Measurements from ENCODE around the gene IP6K1.

IP6K1 gene

DNA sequence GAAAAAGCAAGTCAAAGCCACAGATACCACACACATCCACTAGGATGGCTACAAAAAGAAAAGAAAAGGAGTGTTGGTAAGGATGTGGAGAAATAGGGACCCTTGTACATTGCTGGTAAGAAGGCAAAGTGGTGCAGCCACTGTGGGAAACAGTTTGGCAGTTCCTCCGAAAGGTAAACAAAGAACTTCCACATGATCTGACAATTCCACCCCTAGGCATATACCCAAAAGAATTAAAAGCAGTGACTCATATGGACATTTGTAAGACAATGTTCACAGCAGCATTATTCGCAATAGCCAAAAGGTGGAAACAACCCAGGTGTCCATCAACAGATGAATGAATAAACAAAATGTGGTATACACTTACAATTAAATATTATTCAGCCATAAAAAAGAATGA lies 40.4 kb downstream of the IP6K1 start:
- peak in 1 of 2 experiments; percentile 76 for DNase-seq (ENCODE audit: low read depth in 1 of 2, low spot score in 1 of 2)
- in situ Hi-C loops (cut with HindIII; ENCODE audit: low pct_unique_long_range_greater_than_20kb, low sequenced_read_pairs), result no loop called here
- TF ChIP-seq JUND (IDR thresholded peaks at IDR 0.05; ENCODE audit: low read depth), result no peak

GRCh38 chr3:49740427-49740826 lies 45.9 kb downstream of the IP6K1 start:
- in situ Hi-C loops (cut with HindIII; ENCODE audit: low pct_unique_long_range_greater_than_20kb, low sequenced_read_pairs), result no loop called here
- TF ChIP-seq JUND (IDR thresholded peaks at IDR 0.05; ENCODE audit: low read depth), result no peak
- no peak for DNase-seq (ENCODE audit: low read depth in 1 of 2, low spot score in 1 of 2)

- in situ Hi-C loops (cut with HindIII; ENCODE audit: low pct_unique_long_range_greater_than_20kb, low sequenced_read_pairs), result no loop called here
Observed at GRCh38 chr3:49738067-49738713, 48.2 kb downstream of the IP6K1 start.

DNA sequence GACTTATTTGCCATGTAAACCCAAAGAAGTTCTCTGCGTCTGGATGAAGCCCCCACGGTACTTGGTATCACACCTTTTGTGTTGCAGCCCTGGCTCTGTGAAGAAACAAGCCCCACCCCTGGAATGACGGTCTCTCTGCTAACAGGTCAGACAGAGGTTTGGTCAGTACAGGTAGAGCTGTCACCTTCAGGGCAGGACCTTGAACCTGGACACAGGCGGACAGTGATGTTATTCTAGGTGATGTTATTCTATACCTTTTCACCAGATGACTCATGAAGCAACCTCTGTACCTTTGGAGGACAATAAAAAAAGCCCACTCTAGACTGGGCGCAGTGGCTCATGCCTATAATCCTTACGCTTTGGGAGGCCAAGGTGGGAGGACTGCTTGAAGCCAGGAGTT lies 51.6 kb downstream of the IP6K1 start:
- in situ Hi-C loops (cut with HindIII; ENCODE audit: low pct_unique_long_range_greater_than_20kb, low sequenced_read_pairs), result no loop called here
- no peak for TF ChIP-seq JUND (IDR thresholded peaks at IDR 0.05; ENCODE audit: low read depth)

More at GRCh38 chr3:49738067-49738713, 48.2 kb downstream of the IP6K1 start:
- DNase-seq (ENCODE audit: low read depth in 1 of 2, low spot score in 1 of 2), result no peak
- TF ChIP-seq JUND (IDR thresholded peaks at IDR 0.05; ENCODE audit: low read depth), result no peak

DNA sequence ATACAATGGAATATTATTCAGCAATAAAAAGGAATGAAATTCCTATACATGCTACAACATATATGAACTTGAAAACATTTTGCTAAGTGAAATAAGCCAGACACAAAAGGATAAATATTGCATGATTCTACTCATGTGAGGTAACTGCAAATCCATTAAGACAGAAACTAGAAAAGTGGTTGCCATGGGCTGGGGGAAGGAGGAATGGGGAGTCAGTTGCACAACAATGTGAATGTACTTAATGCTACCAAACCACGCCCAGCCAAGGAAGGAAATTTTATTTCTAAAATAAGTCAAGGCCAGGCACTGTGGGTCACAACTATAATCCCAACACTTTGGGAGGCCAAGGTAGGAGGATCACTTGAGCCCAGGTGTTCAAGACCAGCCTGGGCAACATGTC lies 52.8 kb downstream of the IP6K1 start:
- in situ Hi-C loops (cut with HindIII; ENCODE audit: low pct_unique_long_range_greater_than_20kb, low sequenced_read_pairs), result no loop called here
- no peak for DNase-seq (ENCODE audit: low read depth in 1 of 2, low spot score in 1 of 2)
- TF ChIP-seq JUND (IDR thresholded peaks at IDR 0.05; ENCODE audit: low read depth), result no peak

More for the DNA sequence above, 51.6 kb downstream of the IP6K1 start:
- no peak for DNase-seq (ENCODE audit: low read depth in 1 of 2, low spot score in 1 of 2)

DNA sequence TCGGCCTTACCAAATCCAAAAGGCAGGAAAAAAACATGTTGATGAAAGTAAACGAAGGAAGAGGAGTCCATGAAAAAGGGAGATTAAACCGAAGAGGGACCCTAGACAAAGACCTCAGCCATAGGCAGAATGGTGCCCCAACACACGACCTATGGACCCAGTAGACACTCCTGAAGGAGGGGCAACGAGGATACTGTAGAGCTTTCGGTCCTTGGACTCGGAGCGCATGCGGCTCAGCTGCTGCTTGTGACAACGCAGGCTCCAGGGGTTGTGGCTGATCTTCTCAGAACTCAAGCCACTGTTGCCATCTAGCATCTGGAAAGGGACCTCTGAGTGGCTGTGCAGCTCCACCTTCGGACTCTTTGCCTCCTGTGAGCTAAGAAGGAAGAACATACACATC lies 53.7 kb downstream of the IP6K1 start:
- DNase-seq (ENCODE audit: low read depth in 1 of 2, low spot score in 1 of 2), result no peak
- in situ Hi-C loops (cut with HindIII; ENCODE audit: low pct_unique_long_range_greater_than_20kb, low sequenced_read_pairs), result no loop called here
- TF ChIP-seq JUND (IDR thresholded peaks at IDR 0.05; ENCODE audit: low read depth), result no peak

GRCh38 chr3:49729966-49730609 lies 56.3 kb downstream of the IP6K1 start:
- in situ Hi-C loops (cut with HindIII; ENCODE audit: low pct_unique_long_range_greater_than_20kb, low sequenced_read_pairs), result no loop called here
- DNase-seq (ENCODE audit: low read depth in 1 of 2, low spot score in 1 of 2), result no peak
- TF ChIP-seq JUND (IDR thresholded peaks at IDR 0.05; ENCODE audit: low read depth), result no peak

DNA sequence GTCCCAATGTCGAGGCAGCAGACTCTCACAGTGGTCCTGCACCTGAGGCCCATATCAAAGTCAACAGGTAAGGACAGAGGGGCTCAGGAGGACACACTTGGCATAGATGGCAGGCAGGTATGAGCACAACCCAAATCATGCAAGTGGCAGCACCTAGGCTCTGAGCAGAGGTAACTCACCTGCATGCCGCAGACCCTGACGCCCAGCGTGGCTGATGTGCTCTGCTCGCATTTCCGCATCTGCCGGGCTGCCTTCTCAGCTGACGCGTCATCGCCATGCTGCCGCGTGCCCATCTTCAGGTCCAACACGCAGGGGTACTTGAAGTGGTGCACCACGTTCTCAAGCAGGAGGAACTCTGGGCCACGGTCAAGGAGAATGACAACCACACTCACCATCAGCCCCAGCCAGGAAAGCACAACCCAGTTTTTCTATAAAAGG lies 58.4 kb downstream of the IP6K1 start:
- TF ChIP-seq JUND (IDR thresholded peaks at IDR 0.05; ENCODE audit: low read depth), result no peak
- in situ Hi-C loops (cut with HindIII; ENCODE audit: low pct_unique_long_range_greater_than_20kb, low sequenced_read_pairs), result no loop called here
- DNase-seq (ENCODE audit: low read depth in 1 of 2, low spot score in 1 of 2), result no peak

DNA sequence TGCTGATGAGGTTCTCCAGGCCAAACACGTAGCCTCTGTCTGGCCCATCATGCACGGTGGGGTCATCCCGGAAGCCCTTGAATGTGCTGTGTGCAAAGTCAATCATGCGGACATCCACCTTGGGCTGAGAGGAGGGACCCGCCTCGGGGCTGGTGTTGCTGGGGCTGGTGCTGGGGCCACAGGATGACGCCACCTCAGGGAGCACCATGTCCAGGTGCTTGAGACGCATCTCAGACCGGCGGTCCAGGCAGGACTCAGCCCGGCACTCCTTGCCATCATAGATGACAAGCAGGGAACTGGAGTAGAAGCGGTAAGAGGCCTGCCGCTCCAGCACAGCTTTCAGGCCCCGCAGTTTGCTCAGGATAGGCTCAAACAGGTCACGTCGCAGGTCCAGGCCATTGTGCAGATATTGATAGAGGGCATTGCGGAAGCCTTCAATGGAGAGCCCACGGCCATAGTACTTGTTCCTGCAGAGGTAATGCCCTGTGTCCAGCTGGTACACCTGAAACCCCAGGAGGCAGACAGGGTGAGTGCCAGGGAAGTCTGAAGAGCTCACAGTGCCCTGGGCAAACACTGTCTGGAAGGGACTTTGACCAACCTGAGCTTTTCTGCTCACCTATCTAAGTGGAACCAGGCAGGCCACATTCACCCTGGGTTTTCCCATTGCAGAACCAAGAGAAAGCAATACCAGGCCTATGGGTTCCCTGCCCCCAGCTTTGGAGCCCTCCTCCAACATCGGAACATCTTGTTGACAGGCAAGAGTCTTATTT lies 59.0 kb downstream of the IP6K1 start:
- in situ Hi-C loops (cut with HindIII; ENCODE audit: low pct_unique_long_range_greater_than_20kb, low sequenced_read_pairs), result no loop called here
- DNase-seq (ENCODE audit: low read depth in 1 of 2, low spot score in 1 of 2), result no peak
- TF ChIP-seq JUND (IDR thresholded peaks at IDR 0.05; ENCODE audit: low read depth), result no peak

GRCh38 chr3:49725906-49726681 lies 60.2 kb downstream of the IP6K1 start:
- TF ChIP-seq JUND (IDR thresholded peaks at IDR 0.05; ENCODE audit: low read depth), result no peak
- DNase-seq (ENCODE audit: low read depth in 1 of 2, low spot score in 1 of 2), result no peak
- in situ Hi-C loops (cut with HindIII; ENCODE audit: low pct_unique_long_range_greater_than_20kb, low sequenced_read_pairs), result no loop called here

- in situ Hi-C loops (cut with HindIII; ENCODE audit: low pct_unique_long_range_greater_than_20kb, low sequenced_read_pairs), result no loop called here
- no peak for TF ChIP-seq JUND (IDR thresholded peaks at IDR 0.05; ENCODE audit: low read depth)
- no peak for DNase-seq (ENCODE audit: low read depth in 1 of 2, low spot score in 1 of 2)
Observed at GRCh38 chr3:49724586-49724985, 61.8 kb downstream of the IP6K1 start.

All from T47D (cell line).